Smooth muscle cell (in vitro differentiated cells): ENCODE data around the gene CACNA2D3. TPM values are rescaled to one million over a fixed set of nuclear protein-coding genes. Genes with fewer than 3 reads are reported as not detected.

Experiments used
- DNase-seq: peaks from one replicate; lab custom pipeline; 2025; ENCODE audit not compliant: unreplicated experiment; lab: John Stamatoyannopoulos, UW
- H2AFZ ChIP-seq: fragments of 200-600 bp; sonication (generic); 2 replicates; pipeline ENCODE4 v1.6.0; 2016; ENCODE audit warnings: antibody characterized with exemption, low read depth, mild to moderate bottlenecking
- H3F3A ChIP-seq: fragments of 200-600 bp; sonication (generic); 2 replicates; pipeline ENCODE4 v1.6.0; 2017; ENCODE audit warnings: antibody characterized with exemption, low read depth
- H3K27ac ChIP-seq: fragments of 200-600 bp; sonication (generic); 2 replicates; pipeline ENCODE4 v1.5.1; 2016; ENCODE audit warnings: low read depth, mild to moderate bottlenecking
- H3K27me3 ChIP-seq: fragments of 200-600 bp; sonication (generic); 2 replicates; pipeline ENCODE4 v1.6.1; 2016; ENCODE audit warnings: low read depth, mild to moderate bottlenecking
- H3K36me3 ChIP-seq: fragments of 200-600 bp; sonication (generic); 2 replicates; pipeline ENCODE4 v1.5.1; 2016; ENCODE audit warnings: low read depth
- H3K4me1 ChIP-seq: fragments of 200-600 bp; sonication (generic); 2 replicates; pipeline ENCODE4 v1.5.1; 2016; ENCODE audit warnings: low read depth
- H3K4me2 ChIP-seq: fragments of 200-600 bp; sonication (generic); 2 replicates; pipeline ENCODE4 v1.6.0; 2016; ENCODE audit warnings: mild to moderate bottlenecking
- H3K4me3 ChIP-seq: fragments of 200-600 bp; sonication (generic); 2 replicates; pipeline ENCODE4 v1.5.1; 2016; ENCODE audit warnings: mild to moderate bottlenecking
- H3K79me2 ChIP-seq: fragments of 200-600 bp; sonication (generic); 2 replicates; pipeline ENCODE4 v1.6.0; 2016; ENCODE audit warnings: low read depth, mild to moderate bottlenecking
- H3K9ac ChIP-seq: fragments of 200-600 bp; sonication (generic); 2 replicates; pipeline ENCODE4 v1.6.0; 2016; ENCODE audit warnings: low read depth
- H3K9me3 ChIP-seq: fragments of 200-600 bp; sonication (generic); replicated peaks from 2 replicates; pipeline ENCODE4 v1.5.1; 2016; ENCODE audit warnings: low read depth
- H4K20me1 ChIP-seq: fragments of 200-600 bp; sonication (generic); 2 replicates; pipeline ENCODE4 v1.6.0; 2016; ENCODE audit warnings: low read depth
- WGBS: methylation state at CpG from one replicate; pipeline ENCODE4 v1.1.7; 2016; ENCODE audit warnings: low lambda C conversion rate; 5-methylcytosine and 5-hydroxymethylcytosine counted together
- polyA plus RNA-seq: library from polyadenylated mRNA; unstranded; fragments of >200 nt; fragmentation: Nextera tagmentation; extraction: Ambion mirVana; gene quantifications from 2 replicates; pipeline ENCODE4 v1.2.1, GENCODE V29; 2016
- total RNA-seq: library from RNA; depleted of rRNA; stranded (reverse); fragments of >200 nt; gene quantifications from 2 replicates; pipeline ENCODE4 v1.2.3, GENCODE V29; 2014
- TF ChIP-seq, protein P1 (sequence below): fragments of 200-600 bp; sonication (generic); IDR thresholded peaks from 2 replicates; pipeline ENCODE4 v1.5.1; 2017; ENCODE audit warnings: borderline replicate concordance, mild to moderate bottlenecking, antibody characterized with exemption; ENCODE audit not compliant: insufficient read depth, poor library complexity, severe bottlenecking

Gene CACNA2D3
- total and polyA plus RNA-seq, 2 experiments from 2014 or later = 0.15 to 0.90 TPM

DNA sequence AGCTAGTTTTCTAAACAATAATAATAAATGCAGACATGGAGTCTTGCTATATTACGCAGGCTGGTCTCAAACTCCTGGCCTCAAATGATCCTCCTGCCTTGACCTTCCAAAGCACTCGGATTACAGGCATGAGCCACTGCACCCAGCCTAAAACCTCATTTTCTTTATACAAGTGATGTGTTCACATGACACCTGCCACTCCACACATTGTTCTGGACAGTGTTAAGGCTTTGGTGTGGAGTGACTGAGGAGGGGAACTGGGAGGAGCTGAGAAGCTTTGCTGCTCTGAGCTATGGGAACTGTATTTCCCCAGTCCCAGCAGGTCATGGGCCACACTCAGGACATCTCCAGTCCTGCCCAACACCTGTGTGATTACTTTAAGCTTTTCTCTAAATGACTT is 425.5 kb downstream of the CACNA2D3 start:
- Histone ChIP-seq H4K20me1 (no peaks in the 10 kb centered on the region), H3K9me3 (no peaks in the 10 kb centered on the region), H2AFZ (no peak overlapping the region), H3K4me3 (no peak overlapping the region), H3F3A (no peaks in the 10 kb centered on the region), H3K27ac (no peak overlapping the region), H3K4me1 (no peaks in the 10 kb centered on the region), H3K4me2 (no peak overlapping the region), H3K9ac (no peak overlapping the region), H3K27me3 (peaks cover 2% of the 10 kb centered on the region), H3K36me3 (no peaks in the 10 kb centered on the region), H3K79me2 (no peaks in the 10 kb centered on the region)
- DNase-seq = no peak
- WGBS = 91% methylated on average over 2 of the region's 2 CpGs
- TF ChIP-seq, protein P1, sequence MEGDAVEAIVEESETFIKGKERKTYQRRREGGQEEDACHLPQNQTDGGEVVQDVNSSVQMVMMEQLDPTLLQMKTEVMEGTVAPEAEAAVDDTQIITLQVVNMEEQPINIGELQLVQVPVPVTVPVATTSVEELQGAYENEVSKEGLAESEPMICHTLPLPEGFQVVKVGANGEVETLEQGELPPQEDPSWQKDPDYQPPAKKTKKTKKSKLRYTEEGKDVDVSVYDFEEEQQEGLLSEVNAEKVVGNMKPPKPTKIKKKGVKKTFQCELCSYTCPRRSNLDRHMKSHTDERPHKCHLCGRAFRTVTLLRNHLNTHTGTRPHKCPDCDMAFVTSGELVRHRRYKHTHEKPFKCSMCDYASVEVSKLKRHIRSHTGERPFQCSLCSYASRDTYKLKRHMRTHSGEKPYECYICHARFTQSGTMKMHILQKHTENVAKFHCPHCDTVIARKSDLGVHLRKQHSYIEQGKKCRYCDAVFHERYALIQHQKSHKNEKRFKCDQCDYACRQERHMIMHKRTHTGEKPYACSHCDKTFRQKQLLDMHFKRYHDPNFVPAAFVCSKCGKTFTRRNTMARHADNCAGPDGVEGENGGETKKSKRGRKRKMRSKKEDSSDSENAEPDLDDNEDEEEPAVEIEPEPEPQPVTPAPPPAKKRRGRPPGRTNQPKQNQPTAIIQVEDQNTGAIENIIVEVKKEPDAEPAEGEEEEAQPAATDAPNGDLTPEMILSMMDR = no peak

DNA sequence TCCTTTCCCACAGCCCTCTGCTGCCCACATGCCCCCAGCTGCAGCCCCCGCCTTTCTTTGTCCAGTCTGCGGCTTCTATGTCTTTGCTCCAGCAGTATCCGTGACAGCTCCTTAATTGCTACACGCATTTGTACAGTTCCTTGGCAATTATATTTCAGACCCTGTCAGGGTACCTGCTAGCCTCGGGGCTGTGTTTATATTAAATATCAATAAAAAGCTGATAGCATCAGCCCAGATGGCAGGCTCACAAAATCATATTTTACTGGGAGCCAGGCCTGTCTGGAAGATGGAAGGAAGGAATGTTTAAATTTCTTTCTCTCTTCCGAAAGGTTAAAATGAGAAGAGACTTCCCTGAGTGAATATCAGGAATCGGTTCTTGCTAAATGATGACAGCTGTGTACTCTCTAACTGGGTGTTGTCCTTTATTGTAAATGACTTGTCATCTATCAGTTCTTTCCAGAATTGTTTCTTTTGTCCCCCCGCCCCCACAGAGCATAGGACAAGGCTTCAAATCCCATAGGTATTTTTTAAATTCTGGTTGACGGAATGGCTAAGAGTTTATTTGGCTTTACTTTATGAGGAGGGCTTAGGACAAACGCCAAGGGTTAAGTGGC is 427.4 kb downstream of the CACNA2D3 start:
- H3K4me3 ChIP-seq = no peak overlapping the region
- H3K36me3 ChIP-seq = no peaks in the 10 kb centered on the region
- TF ChIP-seq, protein P1 = no peak
- 91% methylated on average over 10 of the region's 10 CpGs for WGBS
- no peak overlapping the region for H3K9ac ChIP-seq
- no peak for DNase-seq
- H3K9me3 ChIP-seq = no peaks in the 10 kb centered on the region
- no peak overlapping the region for H3K27ac ChIP-seq
- no peak overlapping the region for H3K4me2 ChIP-seq
- no peaks in the 10 kb centered on the region for H3F3A ChIP-seq
- H3K27me3 ChIP-seq = peaks cover 10% of the 10 kb centered on the region
- no peaks in the 10 kb centered on the region for H3K79me2 ChIP-seq
- no peak overlapping the region for H2AFZ ChIP-seq
- H4K20me1 ChIP-seq = no peaks in the 10 kb centered on the region
- H3K4me1 ChIP-seq = no peaks in the 10 kb centered on the region

DNA sequence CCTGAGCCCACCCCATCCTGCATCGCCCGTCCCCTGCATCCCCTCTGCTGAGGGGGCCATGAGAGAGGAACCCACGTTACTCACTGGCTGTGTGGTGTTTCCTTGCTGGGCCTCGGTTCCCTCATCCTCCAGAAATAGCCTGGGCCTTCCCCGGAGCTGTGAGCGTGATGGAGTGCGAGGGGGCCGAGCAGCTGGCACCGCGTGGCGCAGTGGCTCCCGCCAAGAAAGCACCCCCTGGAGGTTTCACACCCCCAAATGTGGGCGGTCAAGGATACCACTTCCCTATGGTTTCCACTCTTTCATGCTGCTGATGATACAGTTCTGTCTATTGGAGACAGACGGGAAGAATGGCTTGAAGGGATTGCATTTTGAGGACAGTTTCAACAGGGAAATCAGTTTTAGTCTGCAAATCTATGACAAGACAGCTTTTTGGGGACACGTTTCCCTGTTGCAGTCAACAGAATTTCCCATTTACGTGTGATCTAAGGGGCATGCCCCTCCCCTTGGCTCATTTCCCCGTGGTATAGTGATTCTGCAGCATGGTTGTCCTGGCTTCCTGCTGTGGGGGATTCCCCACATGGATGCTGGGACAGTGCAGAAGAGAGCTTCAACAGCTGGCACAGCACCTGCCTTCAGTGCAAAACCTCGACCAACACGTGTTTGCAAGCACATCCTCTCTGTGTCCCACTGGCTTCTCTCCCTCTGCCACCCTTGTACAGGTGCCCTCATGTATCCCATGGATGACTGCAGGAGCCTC is 428.0 kb downstream of the CACNA2D3 start:
- Histone ChIP-seq H3K27ac (no peak overlapping the region), H3K79me2 (no peaks in the 10 kb centered on the region), H3K9ac (no peak overlapping the region), H3F3A (no peaks in the 10 kb centered on the region), H4K20me1 (no peaks in the 10 kb centered on the region), H3K36me3 (no peaks in the 10 kb centered on the region), H3K4me1 (no peaks in the 10 kb centered on the region), H3K9me3 (no peaks in the 10 kb centered on the region), H3K4me2 (no peak overlapping the region), H2AFZ (no peak overlapping the region), H3K27me3 (peaks cover 10% of the 10 kb centered on the region), H3K4me3 (no peak overlapping the region)
- TF ChIP-seq, protein P1 = no peak
- DNase-seq = no peak
- 85% methylated on average over 19 of the region's 19 CpGs for WGBS

DNA sequence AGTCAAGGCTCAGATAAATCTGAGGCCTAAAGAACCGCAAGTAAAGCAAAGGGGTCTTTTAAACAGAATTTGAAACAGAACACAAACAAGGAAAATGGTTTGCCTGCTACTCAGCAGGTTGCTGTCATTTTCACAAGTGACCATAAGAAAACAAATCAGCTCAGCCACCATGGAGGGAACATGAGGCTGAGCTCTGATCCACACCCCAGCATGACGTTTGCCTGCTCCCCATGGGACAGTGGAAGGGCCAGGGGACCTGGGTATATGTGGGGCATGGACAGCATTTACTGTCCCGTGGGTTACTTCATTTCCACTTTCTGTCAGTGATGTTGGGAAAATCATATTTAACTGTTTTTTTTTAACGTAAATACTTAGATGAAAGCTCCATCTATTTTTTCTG is 434.3 kb downstream of the CACNA2D3 start:
- H3F3A ChIP-seq = no peaks in the 10 kb centered on the region
- no peaks in the 10 kb centered on the region for H3K36me3 ChIP-seq
- no peaks in the 10 kb centered on the region for H4K20me1 ChIP-seq
- no peak overlapping the region for H3K4me3 ChIP-seq
- no peaks in the 10 kb centered on the region for H3K4me1 ChIP-seq
- DNase-seq = no peak
- H3K4me2 ChIP-seq = no peak overlapping the region
- TF ChIP-seq, protein P1 = no peak
- H2AFZ ChIP-seq = no peak overlapping the region
- WGBS = 58% methylated on average over 4 of the region's 4 CpGs
- no peaks in the 10 kb centered on the region for H3K9me3 ChIP-seq
- no peak overlapping the region for H3K27ac ChIP-seq
- H3K9ac ChIP-seq = no peak overlapping the region
- peaks cover 10% of the 10 kb centered on the region for H3K27me3 ChIP-seq
- no peaks in the 10 kb centered on the region for H3K79me2 ChIP-seq
